AG09319 (cell line): Measurements from ENCODE around the gene SLC24A3.

Source experiments
- DNase-seq: peaks from one replicate; pipeline ENCODE4 v3.0.0-alpha.2; 2010; ENCODE audit warnings: low read depth; ENCODE audit errors: extremely low read depth
- TF ChIP-seq, protein P1 (sequence below): IDR thresholded peaks from 2 replicates; pipeline ENCODE4 v1.5.1; 2011; ENCODE audit warnings: low read depth, mild to moderate bottlenecking, inconsistent platforms, low read length, moderate library complexity

Gene SLC24A3

DNA sequence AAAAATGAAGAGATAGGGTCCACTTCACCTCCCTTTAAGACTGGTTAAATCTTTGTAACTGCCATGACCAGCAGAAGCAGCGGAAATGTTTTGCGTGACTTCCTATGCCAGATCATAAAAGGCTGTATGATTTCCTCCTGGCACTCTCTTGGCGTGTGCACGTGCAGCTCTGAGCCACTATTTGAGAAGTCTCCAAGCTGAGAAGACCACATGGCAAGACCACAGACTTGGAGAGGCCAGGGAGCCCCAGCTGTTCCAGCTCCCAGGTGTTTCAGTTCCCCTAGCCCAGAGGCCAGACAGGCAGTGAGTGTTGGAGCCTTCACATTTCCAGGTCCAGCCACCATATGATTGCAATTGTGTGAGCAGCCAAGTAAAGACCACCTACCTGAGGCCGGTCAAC, 286.3 kb downstream of the SLC24A3 start:
- DNase-seq, result no peak
- TF ChIP-seq, protein P1, sequence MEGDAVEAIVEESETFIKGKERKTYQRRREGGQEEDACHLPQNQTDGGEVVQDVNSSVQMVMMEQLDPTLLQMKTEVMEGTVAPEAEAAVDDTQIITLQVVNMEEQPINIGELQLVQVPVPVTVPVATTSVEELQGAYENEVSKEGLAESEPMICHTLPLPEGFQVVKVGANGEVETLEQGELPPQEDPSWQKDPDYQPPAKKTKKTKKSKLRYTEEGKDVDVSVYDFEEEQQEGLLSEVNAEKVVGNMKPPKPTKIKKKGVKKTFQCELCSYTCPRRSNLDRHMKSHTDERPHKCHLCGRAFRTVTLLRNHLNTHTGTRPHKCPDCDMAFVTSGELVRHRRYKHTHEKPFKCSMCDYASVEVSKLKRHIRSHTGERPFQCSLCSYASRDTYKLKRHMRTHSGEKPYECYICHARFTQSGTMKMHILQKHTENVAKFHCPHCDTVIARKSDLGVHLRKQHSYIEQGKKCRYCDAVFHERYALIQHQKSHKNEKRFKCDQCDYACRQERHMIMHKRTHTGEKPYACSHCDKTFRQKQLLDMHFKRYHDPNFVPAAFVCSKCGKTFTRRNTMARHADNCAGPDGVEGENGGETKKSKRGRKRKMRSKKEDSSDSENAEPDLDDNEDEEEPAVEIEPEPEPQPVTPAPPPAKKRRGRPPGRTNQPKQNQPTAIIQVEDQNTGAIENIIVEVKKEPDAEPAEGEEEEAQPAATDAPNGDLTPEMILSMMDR, result no peak

DNA sequence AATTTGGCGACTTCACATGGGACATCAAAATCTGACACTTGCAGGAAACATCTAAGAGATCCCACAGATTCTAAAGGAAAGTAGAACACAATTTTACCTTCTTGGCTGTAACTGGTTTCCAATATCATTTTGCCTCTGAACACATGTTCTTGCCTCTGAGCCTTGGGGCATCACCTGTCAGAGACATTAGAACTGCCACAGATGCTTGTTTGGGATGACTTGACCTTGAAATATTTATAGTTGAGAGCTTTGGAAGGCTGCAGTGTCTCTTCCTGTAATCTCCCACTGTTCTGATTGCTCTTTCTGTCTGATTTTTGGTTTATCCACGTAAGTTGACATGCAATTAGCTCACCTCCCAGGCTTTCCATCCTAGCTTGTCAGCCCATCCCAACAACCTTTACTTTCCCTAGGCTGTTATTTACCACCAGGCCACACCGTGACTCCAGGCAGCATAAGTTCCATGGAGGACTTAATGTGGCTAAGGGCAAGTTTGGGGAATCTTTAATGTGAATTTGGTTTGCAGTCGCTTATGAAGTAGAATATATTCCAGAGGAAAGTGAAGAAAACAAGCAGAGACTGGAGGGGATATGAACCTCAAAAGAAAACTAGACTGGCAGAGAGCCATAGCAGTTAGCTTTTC, 289.2 kb downstream of the SLC24A3 start:
- TF ChIP-seq, protein P1, result no peak
- no peak for DNase-seq

DNA sequence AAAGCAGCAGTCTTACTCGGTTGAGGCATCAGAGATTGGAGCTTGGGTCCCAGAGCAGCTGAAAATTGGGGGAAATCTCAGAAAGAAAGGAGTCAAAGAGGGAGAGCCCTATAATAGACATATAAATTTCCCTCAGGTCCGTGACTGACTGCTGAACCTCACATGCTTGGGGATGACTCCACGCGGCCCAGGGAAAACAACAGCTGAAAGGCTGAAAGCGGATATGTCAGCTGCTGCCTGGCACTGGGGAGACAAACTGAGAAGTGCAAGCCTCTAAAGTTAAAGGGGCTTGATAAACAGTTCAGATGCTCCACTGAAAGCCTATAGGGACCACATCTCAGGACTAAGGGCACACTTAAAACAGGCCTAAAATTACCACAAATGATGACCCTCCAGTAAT, 289.7 kb downstream of the SLC24A3 start:
- no peak for DNase-seq
- TF ChIP-seq, protein P1, result no peak

DNA sequence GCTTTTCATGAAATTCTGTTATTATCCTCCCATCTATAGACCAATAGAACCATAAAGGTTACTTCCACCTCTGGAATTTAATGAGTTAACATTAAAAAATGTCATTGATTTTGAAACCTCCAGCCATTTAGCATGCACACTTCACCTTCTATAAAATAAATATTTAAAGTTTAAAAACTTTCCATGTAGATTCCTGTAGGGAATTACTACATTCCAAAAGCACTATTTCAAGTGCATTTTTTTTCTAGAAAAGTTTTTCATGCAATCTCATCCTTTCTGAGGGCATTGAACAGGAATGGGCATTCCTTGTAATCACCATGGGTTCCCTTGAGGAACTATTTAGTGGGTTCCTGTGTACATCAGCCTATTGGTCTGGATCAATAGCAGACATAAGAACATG, 291.8 kb downstream of the SLC24A3 start:
- no peak for DNase-seq

DNA sequence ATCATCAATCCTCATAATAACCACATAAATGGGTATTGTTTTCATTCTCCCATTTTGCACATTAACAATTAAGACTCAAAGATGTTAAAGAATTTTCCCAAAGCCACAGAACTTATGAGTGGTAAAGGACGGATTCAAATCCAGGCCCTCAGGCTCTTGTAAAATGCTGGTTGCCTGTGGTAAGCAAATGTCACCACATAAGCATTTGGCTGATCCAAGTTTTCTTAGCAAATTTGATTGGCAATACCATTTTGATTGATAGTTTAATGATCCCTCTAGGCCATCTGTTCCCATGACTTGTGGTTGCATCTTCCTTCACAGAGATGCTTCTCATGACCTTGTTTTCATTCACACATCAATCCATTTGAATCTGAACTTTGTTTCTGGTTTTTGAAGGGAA, 293.6 kb downstream of the SLC24A3 start:
- TF ChIP-seq, protein P1, result no peak
- DNase-seq, result no peak

More for the DNA sequence above, 291.8 kb downstream of the SLC24A3 start:
- TF ChIP-seq, protein P1, result no peak

DNA sequence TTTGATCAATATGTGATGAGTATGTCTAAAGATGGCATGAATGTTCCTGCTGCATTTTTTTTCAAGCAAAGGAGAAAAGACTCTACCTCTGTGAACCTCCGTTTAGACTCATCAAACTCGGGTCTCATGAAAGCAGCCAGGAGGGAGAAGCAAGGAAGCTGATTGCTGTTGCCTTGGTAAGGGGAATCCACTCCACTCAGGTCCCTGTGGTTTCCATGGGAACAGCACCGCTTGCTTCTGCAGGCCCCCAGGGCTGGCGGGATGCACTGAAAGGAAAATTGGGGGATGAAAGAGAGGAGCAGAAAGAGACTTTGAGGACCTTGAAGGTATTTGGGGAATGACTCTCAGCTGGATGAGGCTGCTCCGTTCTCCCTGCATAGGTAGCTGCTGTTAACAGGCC, 296.0 kb downstream of the SLC24A3 start:
- no peak for DNase-seq
- TF ChIP-seq, protein P1, result no peak

DNA sequence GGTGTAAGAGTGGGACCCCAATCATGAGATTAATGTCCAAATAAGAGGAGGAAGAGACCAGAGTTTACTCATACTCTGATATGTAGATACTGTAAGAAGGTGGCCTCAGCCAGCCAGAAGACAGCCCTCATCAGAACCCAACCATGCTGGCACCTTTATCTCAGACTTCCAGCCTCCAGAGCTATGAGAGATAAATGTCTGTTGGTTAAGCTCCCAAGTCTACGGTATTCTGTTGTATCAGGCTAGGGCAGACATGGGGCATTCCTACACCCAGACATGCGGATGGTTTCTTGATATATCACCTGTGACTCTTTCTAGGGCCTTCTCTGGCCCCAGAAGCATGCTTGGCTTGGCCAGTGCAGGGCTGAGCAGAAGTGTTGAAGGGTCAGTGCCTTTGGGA, 298.2 kb downstream of the SLC24A3 start:
- TF ChIP-seq, protein P1, result no peak
- no peak for DNase-seq
